IMR-90 (cell line): ENCODE data around the gene ZSWIM5. TPM values are rescaled to one million over a fixed set of nuclear protein-coding genes. Genes with fewer than 3 reads are reported as not detected.

ENCODE experiments used
- ATAC-seq: fragments of 200-7000 bp; cut with Tn5 transposase; 2 replicates; pipeline ENCODE4 v1.9.1; 2020; ENCODE audit warnings: low read depth, mild to moderate bottlenecking, moderate library complexity
- BruUV-seq: library from RNA; stranded (reverse); fragments of 400-500 nt; replicated peaks from 2 replicates; lab custom pipeline; 2021; lab: Mats Ljungman, UMichigan
- CTCF ChIA-PET: fragments of 300-600 bp; formaldehyde crosslinking; extraction: SDS; loops from one replicate; lab custom pipeline; 2021; ENCODE audit warnings: antibody characterized with exemption; lab: Yijun Ruan, JAX
- POLR2A ChIA-PET: fragments of 300-600 bp; sonication (Branson Sonifier 250); formaldehyde crosslinking; loops from one replicate; lab custom pipeline; 2022; ENCODE audit warnings: antibody characterized with exemption; ENCODE audit not compliant: unreplicated experiment; lab: Charles Lee
- DNase-seq: peaks from one replicate; pipeline ENCODE4 v3.0.0; 2013
- H2AFZ ChIP-seq: replicated peaks from 2 replicates; pipeline ENCODE3; 2013; ENCODE audit warnings: low read length, mild to moderate bottlenecking; ENCODE audit not compliant: poor library complexity
- H2AK5ac ChIP-seq: 2 replicates; pipeline ENCODE4 v1.6.1; 2013; ENCODE audit warnings: low read depth, low read length, inconsistent platforms
- H2AK9ac ChIP-seq: replicated peaks from 2 replicates; pipeline ENCODE3; 2013; ENCODE audit warnings: mild to moderate bottlenecking, low read depth, low read length, moderate library complexity; ENCODE audit not compliant: poor library complexity
- H2BK120ac ChIP-seq: 2 replicates; pipeline ENCODE4 v1.6.1; 2013; ENCODE audit warnings: low read depth, low read length, inconsistent platforms
- H2BK15ac ChIP-seq: 3 replicates; pipeline ENCODE4 v1.6.1; 2013; ENCODE audit warnings: low read depth, low read length, inconsistent platforms
- H2BK20ac ChIP-seq: 2 replicates; pipeline ENCODE4 v1.6.1; 2013; ENCODE audit warnings: low read depth, mild to moderate bottlenecking, inconsistent platforms, low read length, moderate library complexity
- H2BK5ac ChIP-seq: 2 replicates; pipeline ENCODE4 v1.6.1; 2013; ENCODE audit warnings: mild to moderate bottlenecking, low read depth, low read length, inconsistent platforms; ENCODE audit not compliant: poor library complexity, severe bottlenecking
- H3K14ac ChIP-seq: replicated peaks from 2 replicates; pipeline ENCODE4 v1.6.1; 2013; ENCODE audit warnings: low read depth, low read length, inconsistent platforms
- H3K18ac ChIP-seq: 2 replicates; pipeline ENCODE4 v1.6.1; 2013; ENCODE audit warnings: low read depth, low read length, control low read depth
- H3K23ac ChIP-seq: 2 replicates; pipeline ENCODE4 v1.6.1; 2013; ENCODE audit warnings: low read depth, low read length, inconsistent platforms
- H3K27ac ChIP-seq: 2 replicates; pipeline ENCODE4 v1.5.1; 2013; ENCODE audit warnings: mild to moderate bottlenecking, control low read depth, low read length; ENCODE audit not compliant: insufficient read depth
- H3K27me3 ChIP-seq: 2 replicates; pipeline ENCODE4 v1.6.1; 2013; ENCODE audit warnings: low read length; ENCODE audit not compliant: control insufficient read depth, insufficient read depth
- H3K36me3 ChIP-seq: 2 replicates; pipeline ENCODE4 v1.6.1; 2013; ENCODE audit warnings: low read length, mixed read lengths; ENCODE audit not compliant: control insufficient read depth, insufficient read depth
- H3K4ac ChIP-seq: 2 replicates; pipeline ENCODE4 v1.6.1; 2013; ENCODE audit warnings: low read depth, low read length, inconsistent platforms
- H3K4me1 ChIP-seq: 2 replicates; pipeline ENCODE4 v1.6.1; 2013; ENCODE audit warnings: low read length, mixed read lengths; ENCODE audit not compliant: control insufficient read depth, insufficient read depth
- H3K4me2 ChIP-seq: 2 replicates; pipeline ENCODE4 v1.6.1; 2013; ENCODE audit warnings: low read depth, mild to moderate bottlenecking, control low read depth, low read length, moderate library complexity
- H3K4me3 ChIP-seq: 2 replicates; pipeline ENCODE4 v1.5.1; 2013; ENCODE audit warnings: low read depth, mild to moderate bottlenecking, control low read depth, low read length, moderate library complexity; ENCODE audit not compliant: insufficient read depth
- H3K56ac ChIP-seq: 2 replicates; pipeline ENCODE4 v1.6.1; 2013; ENCODE audit warnings: low read length, inconsistent platforms; ENCODE audit not compliant: insufficient read depth; ENCODE audit errors: extremely low read depth
- H3K79me1 ChIP-seq, 2 experiments: 2 replicates each; pipeline ENCODE4 v1.6.1; 2013; ENCODE audit warnings: low read length in 2 of 2, inconsistent platforms in 1 of 2, low read depth in 1 of 2
- H3K9ac ChIP-seq: 2 replicates; pipeline ENCODE4 v1.6.1; 2013; ENCODE audit warnings: low read depth, low read length, control low read depth
- H3K9me1 ChIP-seq: 2 replicates; pipeline ENCODE4 v1.6.1; 2013; ENCODE audit warnings: low read length, inconsistent platforms; ENCODE audit not compliant: insufficient read depth
- H3K9me3 ChIP-seq: 2 replicates; pipeline ENCODE4 v1.6.1; 2013; ENCODE audit warnings: low read length; ENCODE audit not compliant: control insufficient read depth, insufficient read depth
- H4K20me1 ChIP-seq: 2 replicates; pipeline ENCODE4 v1.6.1; 2013; ENCODE audit warnings: low read length, inconsistent platforms; ENCODE audit not compliant: insufficient read depth
- H4K5ac ChIP-seq: 2 replicates; pipeline ENCODE4 v1.6.1; 2013; ENCODE audit warnings: mild to moderate bottlenecking, low read depth, low read length, control low read depth
- H4K8ac ChIP-seq, 2 experiments: 2 replicates each; pipeline ENCODE4 v1.6.1; 2013; ENCODE audit warnings: low read depth in 2 of 2, low read length in 2 of 2, control low read depth in 1 of 2, inconsistent platforms in 1 of 2
- H4K91ac ChIP-seq: 2 replicates; pipeline ENCODE4 v1.6.1; 2013; ENCODE audit warnings: low read depth, low read length, inconsistent platforms; ENCODE audit not compliant: insufficient read depth
- CTCF ChIP-seq: conservative IDR thresholded peaks from 2 replicates; pipeline ENCODE4 v1.5.1; 2012; ENCODE audit warnings: mild to moderate bottlenecking, low read depth, low read length, improper control_type of control experiment
- WGBS, 2 experiments: methylation state at CpG; one replicate each; pipeline versions ENCODE4 v1.1.5 to v1.1.7; 2013; ENCODE audit warnings: missing lambda C conversion rate in 2 of 2; ENCODE audit not compliant: insufficient read length in 1 of 2; ENCODE audit errors: extremely low coverage in 2 of 2; 5-methylcytosine and 5-hydroxymethylcytosine counted together
- dilution Hi-C: fragments of 300-500 bp; cut with HindIII; formaldehyde crosslinking; loops from one replicate; pipeline ENCODE4 v1.14.3; 2018; ENCODE audit warnings: low sequenced_read_pairs; ENCODE audit not compliant: unreplicated experiment
- in situ Hi-C: fragments of 300-500 bp; cut with MboI; formaldehyde crosslinking; loops from 3 replicates; pipeline ENCODE4 v1.14.3; 2019; ENCODE audit warnings: low sequenced_read_pairs, inconsistent platforms, mixed read lengths
- intact Hi-C: fragments of 100-400 bp; cut with micrococcal nuclease; formaldehyde crosslinking; loops from 2 replicates; pipeline ENCODE4 v1.10.0; 2022
- polyA plus RNA-seq, 3 experiments: library from polyadenylated mRNA; depleted of rRNA; stranded (reverse); fragments of >200 nt; gene quantifications; 2 replicates each; pipeline ENCODE4 v1.2.3, GENCODE V29; 2012; ENCODE audit warnings: low replicate concordance in 1 of 3
- total RNA-seq: library from RNA; depleted of rRNA; stranded (reverse); fragments of >200 nt; gene quantifications from 2 replicates; pipeline ENCODE4 v1.2.3, GENCODE V29; 2012

ZSWIM5 gene
- total and polyA plus RNA-seq, 2 of the 4 experiments (the other 2 are of a cell fraction), result under 0.01 to 0.03 TPM

- peaks cover 19% of the 10 kb centered on the region; the same call in 1 of the 2 replicates for H3K36me3 ChIP-seq
Measured at GRCh38 chr1:45013551-45014209, 192.7 kb downstream of the ZSWIM5 start.

More at GRCh38 chr1:45013551-45014209, 192.7 kb downstream of the ZSWIM5 start:
- Histone ChIP-seq H3K79me1 (peaks cover 25 to 57% of the 10 kb centered on the region in 2 experiments), H2BK120ac (no peak overlapping the region), H3K4ac (no peak overlapping the region), H2BK15ac (no peak overlapping the region), H4K8ac (no peak overlapping the region), H2AFZ (no peak overlapping the region), H2AK5ac (no peak overlapping the region), H3K4me2 (no peak overlapping the region; the same call in 1 of the 2 replicates), H4K5ac (no peak overlapping the region), H3K18ac (no peak overlapping the region), H3K56ac (no peak overlapping the region), H3K23ac (no peak overlapping the region), H3K27ac (no peak overlapping the region), H3K14ac (no peak overlapping the region), H3K9me1 (peaks cover 13% of the 10 kb centered on the region), H2BK20ac (no peak overlapping the region), H3K27me3 (no peaks in the 10 kb centered on the region), H3K9ac (no peak overlapping the region), H4K91ac (no peak overlapping the region), H2AK9ac (no peak overlapping the region), H4K20me1 (peaks cover 9% of the 10 kb centered on the region; the same call in 1 of the 2 replicates), H2BK5ac (no peak overlapping the region), H3K9me3 (no peaks in the 10 kb centered on the region), H3K4me1 (peaks cover 12% of the 10 kb centered on the region), H3K4me3 (no peak overlapping the region)
- in situ Hi-C loops, result loop anchor here (5.0 kb wide), 3 partner anchors 289 to 554 kb away; partner anchors contain the start of gene TESK2
- ChIA-PET CTCF (interaction anchor here (0.5 to 2.1 kb wide), 12 partner anchors 28 to 480 kb away, joined by 3 to 17 read pairs (median 6); no protein-coding TSS in a partner anchor), POLR2A (interaction anchor here (0.7 to 1.2 kb wide), 2 partner anchors 17 to 289 kb away, joined by 3 to 7 read pairs; no protein-coding TSS in a partner anchor)
- dilution Hi-C loops, result no loop called here
- BruUV-seq, result TSS peak; percentile 86
- DNase-seq (no peak), ATAC-seq (no peak)
- WGBS, 2 experiments, result no CpG with 5 or more reads among the region's 12 CpGs
- intact Hi-C loops, result loop anchor here (1.0 to 5.0 kb wide), 6 partner anchors 221 to 559 kb away; partner anchors contain the start of genes MUTYH, RNU5D-1, TESK2 and TOE1
- TF ChIP-seq CTCF, result no peak
